Stimulated activated CD4-positive, alpha-beta T cell treated with anti-CD3 and anti-CD28 coated beads, TNF-alpha, amount 100 ng/mL, for 4 hours (primary cell): ENCODE results near the gene CPNE4.

ENCODE experiments used
- DNase-seq, 3 experiments: peaks; one replicate each; pipeline ENCODE4 v3.0.0-alpha.2; 2020; ENCODE audit warnings: low read depth in 3 of 3

The CPNE4 gene

DNA sequence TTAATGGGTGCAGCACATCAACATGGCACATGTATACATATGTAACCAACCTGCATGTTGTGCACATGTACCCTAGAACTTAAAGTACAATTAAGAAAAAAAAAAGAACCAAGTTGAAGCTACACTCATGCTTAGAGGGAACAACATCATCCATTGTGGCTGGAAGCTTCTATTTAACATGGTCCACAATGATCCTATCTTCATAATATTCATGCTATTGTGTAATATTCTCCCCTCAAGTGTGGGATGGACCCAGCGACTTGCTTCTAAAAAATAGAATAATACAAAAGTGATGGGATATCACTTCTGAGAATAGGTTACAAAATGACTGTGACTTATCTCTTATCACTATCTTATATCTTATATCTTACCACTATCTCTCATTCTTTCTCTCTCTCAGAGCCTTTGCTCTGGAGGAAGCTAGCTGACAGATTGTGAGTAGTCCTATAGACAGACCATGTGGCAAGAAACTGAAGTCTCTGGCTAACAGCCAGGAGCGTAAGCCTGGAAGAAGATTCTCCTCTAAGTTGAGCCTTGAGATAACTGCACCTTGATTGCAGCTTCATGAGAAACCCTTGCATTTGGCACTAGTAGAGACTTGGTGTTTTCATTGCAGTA lies 333.6 kb downstream of the CPNE4 start:
- no peak for DNase-seq

DNA sequence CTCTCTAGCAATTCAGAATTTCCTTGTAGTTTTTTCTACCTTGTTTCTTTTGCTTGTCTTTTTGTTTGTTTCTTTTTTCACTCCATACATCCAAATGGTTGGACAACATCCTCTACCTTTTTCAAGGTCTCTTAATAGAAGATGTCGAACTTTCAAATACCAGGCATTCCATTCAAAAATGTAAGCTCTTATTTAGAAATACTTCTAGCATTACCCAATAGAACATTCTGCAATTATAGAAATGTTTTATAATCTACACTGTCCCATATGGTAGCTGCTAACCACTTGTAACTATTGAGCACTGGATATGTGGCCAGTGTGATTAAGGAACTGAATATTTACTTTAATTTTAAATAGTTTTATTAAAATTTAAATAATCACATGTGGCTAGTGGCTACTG lies 335.8 kb downstream of the CPNE4 start:
- no peak for DNase-seq

DNA sequence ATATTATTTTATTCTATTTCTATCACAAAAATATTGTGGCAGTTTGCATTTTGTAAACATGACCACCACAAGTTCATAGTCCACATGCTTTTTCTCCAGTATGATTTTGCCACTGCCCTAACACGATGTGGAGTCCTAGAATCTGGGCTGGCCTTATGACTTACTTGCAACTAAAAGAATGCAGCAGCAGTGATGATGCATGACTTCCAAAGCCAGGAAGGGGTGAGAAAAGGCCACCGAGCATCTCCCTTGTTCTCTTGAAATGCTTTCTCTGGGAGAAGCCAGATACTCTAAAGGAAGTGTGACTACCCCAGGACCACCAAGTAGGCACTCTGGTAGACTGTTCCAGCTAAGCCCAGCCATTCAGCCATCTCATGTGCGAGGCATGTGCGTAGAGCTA lies 340.4 kb downstream of the CPNE4 start:
- DNase-seq, result no peak

DNA sequence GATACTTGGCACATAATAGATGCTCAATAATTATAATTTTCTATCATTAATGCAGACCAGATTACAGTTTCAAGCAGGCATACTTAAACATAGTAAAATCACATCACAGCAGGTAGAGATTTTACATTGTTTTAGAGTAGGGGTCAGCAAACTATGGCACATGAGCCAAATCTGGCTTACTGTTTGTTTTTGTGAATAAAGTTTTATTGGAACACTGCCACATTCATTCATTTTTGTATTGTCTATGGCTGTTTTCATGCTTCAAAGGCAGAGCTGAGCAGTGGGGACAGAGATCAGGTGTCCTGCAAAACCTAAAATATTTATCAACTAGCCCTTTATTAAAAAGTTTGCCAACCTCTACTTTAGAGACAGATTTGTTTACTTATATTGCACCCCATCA lies 342.5 kb downstream of the CPNE4 start:
- DNase-seq, result no peak

DNA sequence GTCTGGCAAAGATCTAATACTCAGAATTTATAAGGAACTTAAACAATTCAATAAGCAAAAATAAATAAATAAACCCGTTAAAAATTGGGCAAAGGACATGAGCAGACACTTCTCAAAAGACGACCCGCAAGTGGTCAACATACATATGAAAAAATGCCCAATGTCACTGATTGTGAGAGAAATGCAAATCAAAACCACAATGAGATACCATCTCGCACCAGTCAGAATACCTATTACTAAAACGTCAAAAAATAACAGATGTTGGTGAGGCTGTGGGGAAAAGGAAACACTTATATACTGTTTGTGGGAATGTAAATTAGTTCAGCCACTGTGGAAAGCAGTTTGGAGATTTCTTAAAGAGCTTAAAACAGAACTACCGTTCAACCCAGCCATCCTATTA lies 344.0 kb downstream of the CPNE4 start:
- no peak for DNase-seq

DNA sequence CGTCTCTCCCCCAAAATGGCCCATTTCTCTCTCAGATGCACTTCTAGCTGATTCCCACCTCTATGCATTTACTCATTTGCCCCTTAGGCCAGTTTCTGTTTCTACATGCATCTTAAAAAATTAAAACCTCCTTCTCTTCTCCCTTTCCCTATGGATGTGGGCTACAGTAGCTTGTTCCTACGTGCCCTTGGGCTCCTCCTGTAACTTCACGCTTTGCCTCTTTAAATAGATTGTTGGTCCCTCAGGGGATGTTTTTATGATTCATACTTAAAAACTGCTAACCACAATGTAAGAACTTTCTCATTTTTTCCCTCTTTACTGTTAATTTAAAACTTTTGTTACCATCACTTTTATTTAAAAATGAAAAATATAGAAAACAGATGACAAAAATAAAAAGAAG lies 346.4 kb downstream of the CPNE4 start:
- no peak for DNase-seq

DNA sequence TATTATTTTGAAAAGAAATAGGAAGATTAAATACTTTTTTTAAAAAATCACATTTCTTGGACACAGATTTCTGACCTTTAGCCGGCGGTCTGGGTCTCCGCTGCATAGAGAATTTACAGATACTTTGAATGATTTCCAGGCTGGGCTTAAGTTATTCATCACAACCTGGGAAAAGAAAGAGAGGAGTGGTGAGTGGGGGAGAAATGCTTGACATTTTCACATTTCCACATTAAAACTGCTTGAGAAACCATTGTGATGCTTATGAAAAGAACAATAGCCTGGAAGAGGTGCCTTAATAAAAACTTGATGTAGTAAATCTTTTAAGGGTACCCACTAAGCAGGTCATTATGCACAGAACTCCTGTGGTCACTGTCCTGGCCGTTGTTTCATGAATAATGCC lies 365.2 kb downstream of the CPNE4 start:
- no peak for DNase-seq

DNA sequence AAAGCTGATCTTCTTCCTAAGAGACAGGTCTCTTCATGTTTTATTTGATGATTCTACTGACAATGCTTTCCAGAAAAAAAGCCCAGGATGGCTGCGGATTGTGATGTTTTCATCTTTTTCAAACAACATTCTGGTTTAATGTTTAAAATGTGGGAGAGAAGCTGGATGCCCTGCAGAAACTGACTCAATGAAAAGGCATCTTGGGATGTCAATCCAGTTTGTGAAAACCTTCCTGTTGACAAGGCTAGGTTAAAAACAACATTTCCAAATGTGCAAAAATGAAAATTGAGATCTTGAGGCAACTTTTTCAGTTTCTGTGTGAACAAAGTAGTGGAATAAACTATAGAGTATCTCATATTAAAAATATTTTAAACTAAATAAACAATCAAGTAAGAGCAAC lies 376.0 kb downstream of the CPNE4 start:
- DNase-seq, result no peak

DNA sequence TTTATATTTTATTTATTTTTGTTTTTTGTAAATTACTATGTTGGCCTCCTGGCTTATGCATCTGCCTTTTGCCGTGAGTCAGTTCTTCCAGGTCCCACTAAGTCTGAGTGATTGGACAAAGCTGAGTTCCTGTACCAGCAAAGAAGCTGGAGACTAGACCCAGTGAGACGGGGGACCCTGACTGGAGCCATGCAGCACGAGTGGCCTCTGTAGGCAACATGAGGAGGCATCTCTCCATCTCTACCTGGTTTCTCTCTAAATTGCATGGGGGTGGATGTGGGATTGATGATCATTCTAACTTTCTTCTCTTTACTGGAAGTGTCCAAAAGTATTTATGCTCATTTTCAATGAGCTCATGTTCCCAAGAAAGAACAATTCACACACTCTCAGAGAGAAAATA lies 376.7 kb downstream of the CPNE4 start:
- DNase-seq, result no peak

DNA sequence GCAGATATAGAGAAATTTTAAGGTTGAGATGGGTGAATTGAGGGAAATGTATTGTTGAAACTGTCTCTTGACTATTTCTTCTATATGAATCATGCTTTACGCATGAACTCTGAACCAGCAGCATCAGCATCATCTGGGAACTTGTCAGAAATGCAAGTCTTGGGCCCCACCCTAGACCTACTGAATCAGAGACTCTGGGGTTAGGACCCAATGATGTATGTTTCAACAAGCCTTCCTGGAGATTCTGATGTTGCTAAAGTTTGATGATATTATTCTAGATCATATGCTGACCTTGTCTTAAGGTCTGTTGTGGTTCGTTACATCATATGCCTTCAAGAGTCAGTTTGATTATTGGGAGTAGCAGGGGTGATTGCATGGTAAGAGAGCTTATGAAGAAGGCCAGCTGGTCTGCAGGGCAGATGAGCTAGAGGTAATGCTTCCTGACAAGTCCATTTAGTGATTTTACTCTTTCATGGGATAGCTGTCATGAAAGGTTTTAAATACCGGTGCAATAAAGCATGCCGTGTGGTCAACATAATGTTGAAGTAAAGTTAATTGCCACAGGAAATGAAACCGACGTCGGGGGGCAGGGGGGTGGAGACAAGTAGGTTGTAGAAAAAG lies 379.6 kb downstream of the CPNE4 start:
- no peak for DNase-seq

DNA sequence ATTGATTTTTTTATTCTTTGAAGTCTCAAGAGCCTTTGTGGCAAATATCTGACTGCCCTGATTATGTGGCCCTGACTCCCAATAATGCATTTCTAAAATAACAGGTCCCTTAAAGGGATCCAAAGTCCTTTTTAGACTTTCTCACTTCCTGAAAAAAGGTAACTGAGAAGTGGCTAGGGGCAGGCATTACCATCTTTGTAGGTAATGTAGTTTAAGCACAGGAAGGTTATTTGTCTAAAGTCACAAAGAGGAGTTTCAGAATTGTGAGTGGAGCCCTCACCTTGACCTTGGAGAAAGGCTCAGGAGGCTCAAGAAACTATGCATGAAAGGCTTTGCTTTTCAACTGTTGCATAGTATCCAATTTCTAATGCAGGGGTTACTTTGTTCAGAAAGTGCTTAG lies 389.2 kb downstream of the CPNE4 start:
- no peak for DNase-seq

DNA sequence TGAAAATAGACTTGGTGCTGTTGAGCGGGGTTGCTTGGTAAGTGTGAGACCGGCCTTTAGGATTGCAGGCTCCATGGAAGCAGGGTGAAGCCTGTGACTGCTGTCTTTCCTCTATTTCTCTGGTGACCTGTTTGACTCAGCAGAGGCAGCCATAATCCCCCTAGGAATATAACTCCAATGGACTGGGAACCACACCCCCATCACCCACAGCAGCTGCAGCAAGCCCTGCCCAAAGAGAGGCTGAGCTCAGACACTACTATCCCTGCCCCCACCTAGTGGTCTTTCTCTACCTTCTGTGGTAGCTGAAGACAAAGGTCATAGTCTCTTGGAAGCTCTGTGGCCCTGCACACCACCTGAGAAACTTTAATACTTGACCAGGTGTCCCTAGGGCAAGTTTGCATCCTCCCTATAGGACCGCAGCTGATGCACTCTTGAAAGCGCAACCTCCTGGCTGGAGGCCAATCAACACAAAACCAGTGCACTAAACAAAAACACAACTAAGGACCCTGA lies 398.5 kb downstream of the CPNE4 start:
- no peak for DNase-seq

DNA sequence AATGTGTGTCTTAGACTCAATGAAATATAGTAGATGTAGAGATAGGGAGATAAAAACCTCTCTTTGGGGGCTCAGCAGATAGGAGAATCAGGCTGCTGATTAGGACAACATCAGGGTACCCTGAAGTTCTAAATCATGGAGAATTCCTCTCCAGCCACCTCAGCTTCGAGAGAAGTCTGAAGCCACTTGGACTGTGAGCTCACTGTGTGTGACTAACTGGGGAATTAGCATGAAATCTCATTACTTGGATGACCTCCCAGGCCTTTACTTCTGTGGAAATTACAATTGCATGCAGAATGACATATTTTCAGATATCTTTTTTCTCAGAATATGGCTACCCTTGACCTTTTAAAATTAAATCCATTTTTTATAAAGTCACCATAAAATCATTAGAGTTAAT lies 404.0 kb downstream of the CPNE4 start:
- no peak for DNase-seq

DNA sequence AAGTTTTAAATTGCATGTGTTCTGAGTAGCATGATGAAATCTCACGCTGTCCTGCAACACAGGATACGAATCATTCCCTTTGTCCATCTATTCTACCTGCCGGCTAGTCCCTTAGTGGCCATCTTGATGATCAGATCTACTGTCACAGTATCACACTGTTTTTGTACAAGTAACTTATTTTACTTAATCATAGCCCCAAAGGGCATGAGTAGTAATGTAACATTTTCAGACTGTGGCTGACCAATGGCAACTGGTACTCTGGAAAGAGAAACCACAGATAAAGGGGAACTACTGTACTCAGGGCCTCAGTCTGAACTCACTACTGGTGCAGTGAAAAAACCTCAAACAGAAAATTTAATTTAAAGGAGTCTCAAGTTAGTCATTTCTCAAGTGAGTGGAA lies 404.7 kb downstream of the CPNE4 start:
- DNase-seq, result no peak

DNA sequence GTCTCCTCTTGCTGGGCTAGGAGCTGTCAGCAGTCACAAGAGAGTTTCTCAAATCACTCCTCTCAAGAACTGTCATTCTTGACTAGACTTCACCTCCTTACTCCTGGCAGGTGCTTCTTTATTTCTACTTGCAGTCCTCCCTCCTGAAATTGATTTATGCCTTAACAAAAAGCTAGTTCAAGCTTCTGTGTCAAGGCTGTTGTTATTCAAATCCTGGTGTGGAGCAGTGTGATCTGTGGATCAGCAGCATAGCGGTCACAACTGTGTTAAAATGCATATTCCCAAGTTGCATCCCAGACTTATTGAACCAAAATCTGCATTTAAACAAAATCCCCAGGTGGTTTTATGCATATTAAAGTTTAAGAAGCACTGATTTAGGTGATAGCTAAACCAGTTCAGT lies 411.4 kb downstream of the CPNE4 start:
- DNase-seq, result no peak

DNA sequence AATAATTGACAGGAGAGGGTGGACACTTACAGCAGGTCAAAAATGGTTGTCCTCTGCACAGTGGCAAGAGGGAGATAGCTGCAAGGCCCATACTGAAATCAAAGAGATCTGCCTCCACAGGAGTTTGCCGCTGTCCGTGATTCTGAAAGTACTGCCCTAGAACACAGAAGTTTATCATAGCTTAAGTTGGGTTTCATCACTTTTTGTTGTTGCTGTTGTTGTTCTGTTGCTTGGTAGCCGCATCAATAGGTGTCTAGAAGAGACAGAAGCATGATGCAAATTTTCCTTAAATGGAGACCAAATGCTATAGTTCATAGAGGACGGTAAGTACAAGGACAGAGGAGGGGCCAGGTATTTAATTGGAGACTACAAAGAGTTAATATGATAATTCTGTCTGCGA lies 412.1 kb downstream of the CPNE4 start:
- no peak for DNase-seq

DNA sequence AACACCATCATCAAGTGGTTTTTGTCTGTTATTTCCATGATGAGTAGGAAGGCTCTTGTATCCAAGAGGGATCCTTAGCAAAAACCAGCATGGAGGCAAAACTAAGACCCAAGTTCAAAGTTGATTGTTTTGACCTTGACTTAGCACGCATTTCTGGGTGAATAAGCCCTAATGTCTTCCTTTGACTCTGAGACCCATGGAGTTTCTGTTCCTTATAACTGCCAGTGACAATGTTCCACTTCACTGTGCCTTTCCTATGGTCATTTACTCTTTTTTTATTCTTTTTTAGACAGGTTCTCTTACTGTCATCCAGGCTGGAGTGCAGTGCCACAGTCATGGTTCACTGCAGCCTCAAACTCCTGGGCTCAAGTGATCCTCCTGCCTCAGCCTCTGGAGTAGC lies 413.8 kb downstream of the CPNE4 start:
- DNase-seq, result no peak

DNA sequence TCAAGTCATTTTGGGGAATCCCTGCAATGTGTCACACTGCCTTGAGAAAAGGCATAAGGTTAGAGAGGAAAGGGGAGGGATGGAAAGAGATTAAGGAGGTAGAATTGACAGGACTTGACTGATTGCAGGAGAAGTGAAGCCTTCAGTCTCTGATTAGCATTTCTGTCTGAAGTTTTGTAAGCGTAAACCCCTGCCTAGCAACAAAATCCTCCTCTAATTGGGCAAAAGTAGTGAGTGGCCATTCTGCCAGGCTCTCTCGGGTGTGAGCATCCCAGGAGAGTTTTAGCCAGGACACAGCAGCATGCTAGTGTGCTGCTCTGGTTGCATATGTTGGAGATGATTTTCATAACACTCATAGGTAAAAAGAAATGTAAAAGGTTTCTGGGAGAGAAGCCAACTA lies 415.0 kb downstream of the CPNE4 start:
- no peak for DNase-seq

DNA sequence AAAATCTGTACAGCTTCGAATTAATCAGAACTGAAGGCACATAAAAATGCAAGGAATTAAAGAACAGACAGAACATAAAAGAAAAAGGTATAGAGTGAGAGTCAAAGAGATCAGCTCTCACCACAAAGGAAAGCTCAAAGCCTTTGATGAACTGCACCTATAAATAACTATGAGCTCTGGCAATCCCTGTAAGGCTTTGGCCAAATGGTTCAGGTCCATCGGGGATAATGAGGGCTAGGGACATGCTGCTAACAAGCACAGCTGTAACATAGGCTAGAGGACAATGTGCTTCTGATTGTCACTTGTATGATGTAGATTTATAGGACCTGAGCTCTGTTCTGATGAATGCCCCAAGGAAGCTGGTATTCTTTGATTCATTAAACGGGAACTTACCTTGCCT lies 418.1 kb downstream of the CPNE4 start:
- DNase-seq, result no peak

DNA sequence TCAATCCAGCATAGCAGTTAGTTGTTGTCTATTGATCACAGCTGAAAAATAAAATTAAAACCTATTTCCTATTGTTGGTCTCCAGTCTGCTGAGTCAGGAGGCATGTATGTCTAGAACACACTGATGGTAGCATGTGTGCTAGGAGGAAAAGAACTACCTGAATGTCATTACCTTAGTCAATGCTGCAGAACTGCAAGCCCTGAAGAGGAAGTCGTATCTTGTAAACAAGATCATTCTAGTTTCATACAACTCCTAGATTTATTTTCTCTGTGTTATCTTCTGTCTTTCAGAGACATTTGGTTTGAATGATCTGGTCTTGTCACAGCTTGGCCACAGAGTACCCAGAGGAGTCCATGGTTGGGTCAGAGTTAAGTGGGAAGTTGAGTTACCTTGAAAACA lies 422.1 kb downstream of the CPNE4 start:
- no peak for DNase-seq

DNA sequence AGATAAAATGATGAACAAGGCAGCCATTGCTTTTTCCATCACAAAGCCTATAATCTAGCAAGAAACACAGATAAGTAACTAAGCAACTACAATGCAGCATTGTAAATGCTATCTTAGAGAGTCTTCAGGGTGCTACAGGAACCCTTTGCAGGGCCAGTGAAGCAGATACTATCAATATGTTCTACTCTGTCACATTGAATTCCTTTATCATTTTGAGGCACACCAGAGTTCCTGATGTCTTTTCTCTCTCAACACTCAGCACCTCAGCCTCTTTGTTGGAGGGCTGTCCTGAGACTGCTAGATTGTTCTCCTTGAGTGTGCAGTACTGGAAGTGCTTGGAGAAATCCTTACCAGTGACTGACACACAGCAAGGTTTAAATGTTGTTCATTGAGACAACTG lies 424.6 kb downstream of the CPNE4 start:
- no peak for DNase-seq

DNA sequence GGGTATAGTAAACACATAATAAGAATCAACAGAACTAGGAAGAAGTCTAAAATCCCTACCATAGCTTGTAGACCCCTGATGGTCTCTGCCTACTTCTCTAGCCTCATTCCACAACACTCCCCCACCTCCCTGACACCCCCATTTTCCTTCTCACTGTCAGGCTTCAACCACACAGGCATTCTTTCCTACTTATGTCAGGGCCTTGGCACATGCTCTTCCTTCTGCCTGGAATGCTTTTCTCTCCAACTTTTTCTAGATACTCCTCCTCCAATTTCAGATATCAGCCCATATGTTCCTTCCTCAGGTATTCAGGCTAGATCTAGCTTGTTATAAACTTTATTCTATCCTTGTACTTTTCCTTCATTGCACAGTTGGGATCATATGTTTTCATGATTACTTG lies 426.1 kb downstream of the CPNE4 start:
- DNase-seq, result no peak

DNA sequence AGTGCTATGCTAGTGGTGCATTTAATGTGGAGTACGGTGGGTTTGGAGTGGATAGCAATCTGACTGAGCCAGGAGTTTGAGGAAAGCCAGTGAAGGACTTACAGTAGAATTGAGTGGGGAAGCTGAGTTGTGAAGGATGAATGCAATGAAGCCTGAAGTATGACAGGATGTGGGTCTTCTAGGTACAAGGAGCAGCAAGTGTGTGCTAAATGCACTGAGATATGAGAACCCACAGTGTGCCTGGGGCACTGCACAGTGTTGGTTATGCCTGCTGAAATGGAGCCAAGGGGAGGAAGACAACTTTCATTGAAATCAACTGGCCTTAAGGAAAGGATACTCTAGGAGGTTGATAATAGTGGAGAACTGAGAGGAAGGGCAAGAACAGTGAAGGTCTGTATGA lies 426.5 kb downstream of the CPNE4 start:
- DNase-seq, result no peak

DNA sequence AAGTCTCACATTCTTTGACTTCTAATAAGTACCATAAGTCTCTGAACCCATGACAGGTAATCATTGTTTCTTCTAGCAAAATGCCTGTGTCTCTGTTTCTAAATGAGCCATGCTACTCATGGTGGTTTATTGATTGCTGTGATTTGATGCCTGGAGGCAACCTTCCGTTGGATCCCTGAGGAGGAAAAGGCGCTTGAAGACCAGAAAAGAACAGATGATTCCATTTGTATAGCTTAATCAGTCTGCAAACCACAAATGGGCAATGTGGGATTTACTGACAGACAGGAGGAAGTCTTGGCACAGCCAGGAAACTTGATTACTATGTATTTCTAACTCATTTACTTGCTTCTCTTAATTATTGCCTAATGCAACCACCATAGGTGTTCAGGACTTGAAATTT lies 428.9 kb downstream of the CPNE4 start:
- DNase-seq, result no peak
